LNCaP clone FGC (cell line): Measurements from ENCODE around the gene PIGU.

ENCODE experiments used
- DNase-seq: peaks from one replicate; pipeline ENCODE4 v3.0.0-alpha.2; 2011; ENCODE audit warnings: low read depth
- H3K4me3 ChIP-seq: 2 replicates; pipeline ENCODE4 v1.5.1; 2011; ENCODE audit warnings: mild to moderate bottlenecking, low read depth, low read length, control low read depth
- TF ChIP-seq, protein P1 (sequence below): IDR thresholded peaks from 2 replicates; pipeline ENCODE4 v1.5.1; 2012; ENCODE audit warnings: mild to moderate bottlenecking; ENCODE audit not compliant: control insufficient read depth, insufficient read depth; ENCODE audit errors: extremely low read depth

Gene PIGU

DNA sequence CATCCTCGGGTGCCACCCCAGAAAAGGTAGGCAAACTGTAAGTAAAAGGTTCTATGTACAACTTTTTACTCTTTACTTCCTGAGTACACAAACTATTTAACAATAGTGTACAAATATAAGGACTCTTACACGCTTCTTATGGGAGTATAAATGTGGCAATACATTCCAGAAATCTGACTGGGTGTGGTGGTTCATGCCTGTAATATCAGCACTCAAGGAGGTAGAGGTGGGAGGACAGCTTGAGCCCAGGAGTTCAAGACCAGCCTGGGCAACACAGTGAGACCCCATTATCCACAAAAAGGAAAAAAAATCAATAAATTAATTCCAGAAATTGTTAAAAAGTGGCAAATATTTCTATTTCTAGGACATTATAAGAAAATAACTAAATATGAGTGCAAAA lies 48.9 kb downstream of the PIGU start:
- TF ChIP-seq, protein P1, sequence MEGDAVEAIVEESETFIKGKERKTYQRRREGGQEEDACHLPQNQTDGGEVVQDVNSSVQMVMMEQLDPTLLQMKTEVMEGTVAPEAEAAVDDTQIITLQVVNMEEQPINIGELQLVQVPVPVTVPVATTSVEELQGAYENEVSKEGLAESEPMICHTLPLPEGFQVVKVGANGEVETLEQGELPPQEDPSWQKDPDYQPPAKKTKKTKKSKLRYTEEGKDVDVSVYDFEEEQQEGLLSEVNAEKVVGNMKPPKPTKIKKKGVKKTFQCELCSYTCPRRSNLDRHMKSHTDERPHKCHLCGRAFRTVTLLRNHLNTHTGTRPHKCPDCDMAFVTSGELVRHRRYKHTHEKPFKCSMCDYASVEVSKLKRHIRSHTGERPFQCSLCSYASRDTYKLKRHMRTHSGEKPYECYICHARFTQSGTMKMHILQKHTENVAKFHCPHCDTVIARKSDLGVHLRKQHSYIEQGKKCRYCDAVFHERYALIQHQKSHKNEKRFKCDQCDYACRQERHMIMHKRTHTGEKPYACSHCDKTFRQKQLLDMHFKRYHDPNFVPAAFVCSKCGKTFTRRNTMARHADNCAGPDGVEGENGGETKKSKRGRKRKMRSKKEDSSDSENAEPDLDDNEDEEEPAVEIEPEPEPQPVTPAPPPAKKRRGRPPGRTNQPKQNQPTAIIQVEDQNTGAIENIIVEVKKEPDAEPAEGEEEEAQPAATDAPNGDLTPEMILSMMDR: no peak

DNA sequence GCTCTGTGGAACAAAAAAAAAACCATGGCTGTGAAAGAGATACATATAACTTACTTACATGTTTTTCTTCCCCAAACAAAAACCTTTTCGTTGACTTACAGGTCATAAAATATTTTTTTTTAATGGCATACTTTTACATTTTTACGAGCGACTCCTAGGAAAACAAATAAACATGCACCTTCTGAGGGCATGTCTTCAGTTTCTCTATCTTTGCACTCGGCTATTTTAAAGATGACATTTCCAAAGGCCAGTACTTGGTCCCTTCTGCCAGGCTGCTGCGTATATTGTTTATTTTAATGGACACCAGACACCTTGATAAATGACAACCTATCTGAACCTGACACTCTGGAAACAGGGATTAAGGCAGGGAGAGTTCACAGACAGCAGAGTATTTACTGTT lies 49.4 kb downstream of the PIGU start:
- DNase-seq: peak; percentile 77
- TF ChIP-seq, protein P1: no peak
- peak overlapping the region; percentile 16 for H3K4me3 ChIP-seq

More for the DNA sequence above, 48.9 kb downstream of the PIGU start:
- H3K4me3 ChIP-seq: peak overlapping the region; percentile 16
- DNase-seq: no peak

DNA sequence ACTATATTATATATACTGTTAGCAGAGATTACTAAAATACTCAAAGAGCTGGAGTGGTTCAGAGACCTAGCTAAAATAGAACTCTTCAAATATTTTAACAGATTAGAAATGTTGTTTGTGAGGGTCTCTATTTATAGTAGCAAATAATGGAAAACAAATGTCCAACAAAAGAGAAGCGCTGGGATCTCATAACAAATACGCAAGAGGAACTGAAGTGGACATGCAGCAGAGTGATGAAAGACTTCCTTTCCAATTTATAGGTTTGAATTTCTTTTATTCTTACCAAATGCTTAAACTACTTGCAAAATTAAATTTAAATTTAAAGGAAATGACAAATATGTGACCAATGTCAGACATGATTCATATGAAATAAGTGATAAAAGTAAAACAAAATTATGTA lies 49.9 kb downstream of the PIGU start:
- DNase-seq: no peak
- TF ChIP-seq, protein P1: no peak
- no peak overlapping the region; the same call in 1 of the 2 replicates for H3K4me3 ChIP-seq

DNA sequence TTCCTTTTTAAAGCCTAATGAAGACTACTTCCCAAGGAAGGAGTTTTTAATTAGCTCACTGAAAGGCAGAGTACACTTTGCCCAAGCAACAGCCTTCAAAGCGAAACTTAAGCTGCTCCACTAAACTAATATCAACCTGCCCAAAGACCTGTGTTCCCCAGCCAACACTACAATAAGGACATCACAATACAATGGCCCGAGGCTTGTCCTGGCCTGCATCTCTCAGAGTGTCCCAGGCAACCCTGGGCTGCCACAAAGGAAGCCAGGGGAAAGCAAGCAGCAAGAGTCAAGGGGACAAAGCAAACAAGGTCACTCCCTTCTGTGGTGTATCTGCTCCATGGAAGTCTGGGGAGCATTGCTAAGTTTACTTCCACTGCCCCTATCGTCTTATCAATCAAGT lies 52.3 kb downstream of the PIGU start:
- no peak for DNase-seq
- H3K4me3 ChIP-seq: no peak overlapping the region
- TF ChIP-seq, protein P1: no peak

DNA sequence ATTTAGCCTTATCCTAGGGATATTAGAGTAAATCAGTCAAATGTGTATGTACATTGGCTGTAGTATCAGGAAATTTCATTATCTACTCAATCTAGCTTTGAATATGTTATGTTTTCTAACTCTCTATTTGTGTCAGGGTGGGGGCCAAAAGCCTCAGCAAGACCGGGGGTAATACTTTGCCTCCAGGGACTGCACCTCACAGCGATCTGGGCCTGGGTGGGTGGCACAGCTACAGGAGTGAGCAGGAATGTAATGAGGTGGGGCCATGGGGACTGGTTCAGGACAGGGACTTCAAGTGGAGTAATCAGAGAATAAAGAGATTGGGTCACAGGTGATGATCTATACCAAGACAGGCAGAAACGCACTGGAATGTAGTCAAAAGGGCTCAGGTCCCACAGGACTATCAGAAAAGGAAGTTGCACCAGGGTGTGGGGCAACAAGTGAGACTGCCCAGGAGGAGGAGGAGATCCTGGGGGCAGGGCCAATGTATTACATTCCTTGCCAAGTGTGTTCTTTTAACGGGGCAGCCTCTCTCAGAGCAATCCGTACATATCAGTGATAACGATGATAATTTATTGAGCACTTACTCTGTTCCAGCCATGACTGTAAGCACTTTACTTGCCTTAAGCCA lies 54.0 kb downstream of the PIGU start:
- no peak for DNase-seq
- TF ChIP-seq, protein P1: no peak
- H3K4me3 ChIP-seq: no peak overlapping the region

DNA sequence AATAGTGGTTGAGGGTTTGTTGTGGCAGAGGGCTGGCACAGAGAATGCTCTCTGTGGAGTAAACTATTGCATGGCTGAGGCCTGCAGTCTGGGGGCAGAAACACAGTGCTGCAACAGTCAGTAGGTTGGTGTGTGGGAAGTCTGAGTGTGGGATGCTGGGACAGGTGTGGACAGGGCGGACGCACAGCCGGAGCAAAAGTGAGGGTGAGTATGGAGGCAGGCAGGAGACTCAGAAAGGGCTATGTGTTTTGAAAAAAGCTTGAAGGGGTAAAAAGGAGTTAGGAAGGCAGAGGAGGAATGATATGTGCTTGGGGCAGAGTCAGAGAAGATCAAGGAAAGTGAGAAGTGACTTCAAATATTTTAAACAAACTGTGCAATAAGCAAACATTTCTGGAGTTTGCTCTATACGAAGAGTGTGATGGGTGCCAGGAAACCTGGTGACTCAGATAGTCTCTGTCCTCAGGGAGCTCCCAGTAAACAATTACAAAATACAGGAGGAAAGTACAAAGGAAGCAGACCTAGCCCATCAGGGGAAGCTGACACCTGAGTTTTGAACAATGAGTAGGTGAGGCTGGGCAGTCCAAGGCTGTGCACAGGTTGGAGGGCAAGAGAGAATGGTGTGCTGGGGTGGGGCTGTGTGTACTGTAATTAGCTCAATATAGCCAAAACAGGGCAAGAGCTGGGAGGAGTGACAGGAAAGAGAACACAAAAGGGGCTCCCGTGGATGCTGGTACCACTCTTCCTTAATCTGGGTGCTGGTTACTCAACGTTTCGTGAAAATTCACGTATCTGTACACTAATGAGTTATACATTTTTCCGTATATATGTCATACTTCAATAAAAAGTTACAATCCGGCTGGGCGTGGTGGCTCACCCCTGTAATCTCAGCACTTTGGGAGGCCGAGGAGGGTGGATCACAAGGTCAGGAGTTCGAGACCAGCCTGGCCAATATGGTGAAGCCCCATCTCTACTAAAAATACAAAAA lies 55.2 kb downstream of the PIGU start:
- no peak overlapping the region for H3K4me3 ChIP-seq
- DNase-seq: no peak
- TF ChIP-seq, protein P1: no peak
